Activated T-cell treated with anti-CD3 and anti-CD28 coated beads, Interleukin-2, amount 50 U/mL, for 48 hours (primary cell): ENCODE data around the gene SLC12A5.
"Not testable (repeated sequence)": the region's sequence is repeated elsewhere in the genome, so short reads cannot be mapped to it uniquely, and the experiment has no call there.

ENCODE experiments used
- DNase-seq, 2 experiments: peaks; one replicate each; pipeline ENCODE4 v3.0.0-alpha.2; 2020

The SLC12A5 gene

GRCh38 chr20:46083101-46083500, 54.1 kb downstream of the SLC12A5 start:
- no peak for DNase-seq

- DNase-seq, result no peak
These were observed 54.6 kb downstream of the SLC12A5 start for GRCh38 chr20:46083531-46084061.

GRCh38 chr20:46084805-46085178, 55.8 kb downstream of the SLC12A5 start:
- DNase-seq, result no peak

- no peak for DNase-seq
These were observed 56.3 kb downstream of the SLC12A5 start for GRCh38 chr20:46085179-46085851.

GRCh38 chr20:46087161-46087560, 58.1 kb downstream of the SLC12A5 start:
- DNase-seq, result no peak

GRCh38 chr20:46088409-46089166, 59.6 kb downstream of the SLC12A5 start:
- DNase-seq, result no peak

GRCh38 chr20:46089167-46089416, 60.1 kb downstream of the SLC12A5 start:
- DNase-seq, result peak in 1 of 2 experiments; percentile 78

- peak; percentile 94 to 96 for DNase-seq
These were observed 60.7 kb downstream of the SLC12A5 start, which contains the start of gene NCOA5 for GRCh38 chr20:46089417-46090388. Gene NCOA5 (minus strand): TSS chr20:46089962. CDS start chr20:46079424, 10,538 bp downstream.

- DNase-seq, result not testable (repeated sequence)
These were observed 62.9 kb downstream of the SLC12A5 start for GRCh38 chr20:46091622-46092535.

GRCh38 chr20:46093531-46093930, 64.5 kb downstream of the SLC12A5 start:
- DNase-seq, result no peak

GRCh38 chr20:46099491-46100287, 70.7 kb downstream of the SLC12A5 start:
- DNase-seq, result peak in 1 of 2 experiments; percentile 26

- not testable (repeated sequence) for DNase-seq
These were observed 71.4 kb downstream of the SLC12A5 start for GRCh38 chr20:46100444-46100843.

- DNase-seq, result no peak
These were observed 72.0 kb downstream of the SLC12A5 start for GRCh38 chr20:46100988-46101387.

GRCh38 chr20:46101957-46102356, 72.9 kb downstream of the SLC12A5 start:
- no peak for DNase-seq

- no peak for DNase-seq
These were observed 73.9 kb downstream of the SLC12A5 start for GRCh38 chr20:46102940-46103339.

GRCh38 chr20:46104262-46104661, 75.2 kb downstream of the SLC12A5 start:
- no peak for DNase-seq

- DNase-seq, result no peak
These were observed 78.0 kb downstream of the SLC12A5 start for GRCh38 chr20:46107061-46107460.

GRCh38 chr20:46108435-46108841, 79.4 kb downstream of the SLC12A5 start:
- no peak for DNase-seq

GRCh38 chr20:46108976-46109375, 80.0 kb downstream of the SLC12A5 start:
- DNase-seq, result no peak
